H1 (cell line): ENCODE results near the gene NRSN1. TPM values are rescaled to one million over a fixed set of nuclear protein-coding genes. Genes with fewer than 3 reads are reported as not detected.

Source experiments
- CTCF ChIA-PET: fragments of 300-600 bp; sonication (Branson Sonifier 250); formaldehyde crosslinking; loops from one replicate; lab custom pipeline; 2021; ENCODE audit not compliant: partially characterized antibody; lab: Charles Lee
- POLR2A ChIA-PET: fragments of 300-600 bp; sonication (Branson Sonifier 250); formaldehyde crosslinking; loops from one replicate; lab custom pipeline; 2021; ENCODE audit warnings: inconsistent platforms; ENCODE audit not compliant: partially characterized antibody; lab: Charles Lee
- DNase-seq, 2 experiments: peaks; one replicate each; pipeline versions ENCODE4 v3.0.0 to v3.0.0-alpha.2; 2010 to 2022; ENCODE audit warnings: low spot score in 2 of 2, low read depth in 1 of 2, mixed read lengths in 1 of 2
- FAIRE-seq: peaks from 2 replicates; lab custom pipeline; 2011; peaks lifted over from hg19 to GRCh38; lab: Jason Lieb, UNC
- H2AFZ ChIP-seq: 2 replicates; pipeline ENCODE4 v1.8.1; 2012; ENCODE audit warnings: low read length, inconsistent platforms
- H2AK5ac ChIP-seq: 2 replicates; pipeline ENCODE4 v1.6.1; 2013; ENCODE audit warnings: low read depth, low read length
- H2BK120ac ChIP-seq: replicated peaks from 2 replicates; pipeline ENCODE3; 2013; ENCODE audit warnings: low read depth, low read length, inconsistent platforms
- H2BK12ac ChIP-seq: 2 replicates; pipeline ENCODE4 v1.6.1; 2013; ENCODE audit warnings: low read depth, low read length
- H2BK15ac ChIP-seq: 2 replicates; pipeline ENCODE4 v1.6.1; 2013; ENCODE audit warnings: low read length
- H2BK20ac ChIP-seq: 2 replicates; pipeline ENCODE4 v1.6.1; 2013; ENCODE audit warnings: low read length
- H2BK5ac ChIP-seq: 2 replicates; pipeline ENCODE4 v1.6.1; 2013; ENCODE audit warnings: low read depth, low read length
- H3K14ac ChIP-seq: 2 replicates; pipeline ENCODE4 v1.6.1; 2013; ENCODE audit warnings: inconsistent platforms; ENCODE audit not compliant: insufficient read length
- H3K18ac ChIP-seq: 2 replicates; pipeline ENCODE4 v1.6.1; 2013; ENCODE audit warnings: low read length; ENCODE audit errors: extremely low read depth
- H3K23ac ChIP-seq: 2 replicates; pipeline ENCODE4 v1.6.1; 2013; ENCODE audit warnings: inconsistent platforms; ENCODE audit not compliant: insufficient read length
- H3K23me2 ChIP-seq: 2 replicates; pipeline ENCODE4 v1.6.1; 2013; ENCODE audit warnings: low read depth, low read length
- H3K27ac ChIP-seq: 2 replicates; pipeline ENCODE4 v1.6.1; 2011; ENCODE audit warnings: low read depth, low read length, inconsistent platforms
- H3K27me3 ChIP-seq, 4 experiments: replicated peaks in 1 of 4; 1 replicate in 1 of 4; 2 replicates in 3 of 4; pipeline versions ENCODE4 v1.6.1 to v1.8.1; 2011 to 2013; ENCODE audit warnings: low read length in 3 of 4, mild to moderate bottlenecking in 3 of 4, inconsistent platforms in 2 of 4, mixed read lengths in 2 of 4, moderate library complexity in 1 of 4; ENCODE audit not compliant: control insufficient read depth in 3 of 4, insufficient read depth in 3 of 4; ENCODE audit errors: extremely low read depth in 1 of 4
- H3K36me3 ChIP-seq, 4 experiments: 2 replicates each; pipeline versions ENCODE4 v1.6.1 to v1.8.1; 2011 to 2013; ENCODE audit warnings: mild to moderate bottlenecking in 4 of 4, low read length in 3 of 4, moderate library complexity in 2 of 4, control low read depth in 1 of 4, inconsistent platforms in 1 of 4; ENCODE audit not compliant: insufficient read depth in 4 of 4, control insufficient read depth in 2 of 4
- H3K4ac ChIP-seq: replicated peaks from 2 replicates; pipeline ENCODE3; 2013; ENCODE audit warnings: low read length, low read depth, mixed read lengths, inconsistent platforms; ENCODE audit not compliant: insufficient read length
- H3K4me1 ChIP-seq, 4 experiments: replicated peaks in 1 of 4; 1 replicate in 1 of 4; 2 replicates in 3 of 4; pipeline versions ENCODE4 v1.6.1 to v1.8.1; 2011 to 2013; ENCODE audit warnings: low read length in 3 of 4, inconsistent platforms in 2 of 4, mixed read lengths in 1 of 4; ENCODE audit not compliant: insufficient read depth in 4 of 4, control insufficient read depth in 3 of 4
- H3K4me2 ChIP-seq, 2 experiments: 2 replicates each; pipeline versions ENCODE4 v1.6.1 to v1.8.1; 2011 to 2013; ENCODE audit warnings: low read depth in 2 of 2, low read length in 2 of 2, control low read depth in 1 of 2, inconsistent platforms in 1 of 2, mild to moderate bottlenecking in 1 of 2; ENCODE audit not compliant: insufficient read depth in 1 of 2
- H3K4me3 ChIP-seq, 4 experiments: fragments of 200-600, 300-600 bp in 1 of 4; sonication (generic), shearing (Covaris generic), sonication (Bioruptor Twin) in 1 of 4; 2 replicates each; pipeline versions ENCODE4 v1.5.1 to v1.8.1; 2011 to 2016; ENCODE audit warnings: low read length in 4 of 4, low read depth in 3 of 4, control low read depth in 2 of 4, inconsistent platforms in 2 of 4, mild to moderate bottlenecking in 2 of 4, mixed read lengths in 1 of 4, moderate library complexity in 1 of 4; ENCODE audit not compliant: insufficient read depth in 2 of 4; ENCODE audit errors: extremely low read depth in 1 of 4
- H3K56ac ChIP-seq: replicated peaks from 2 replicates; pipeline ENCODE3; 2013; ENCODE audit warnings: low read depth, mild to moderate bottlenecking, mixed read lengths, low read length, inconsistent platforms; ENCODE audit not compliant: insufficient read length
- H3K79me1 ChIP-seq: 2 replicates; pipeline ENCODE4 v1.6.1; 2013; ENCODE audit warnings: low read depth, low read length, control low read depth
- H3K79me2 ChIP-seq, 2 experiments: 2 replicates each; pipeline versions ENCODE4 v1.6.1 to v1.8.1; 2012 to 2013; ENCODE audit warnings: low read length in 2 of 2, mild to moderate bottlenecking in 2 of 2, inconsistent platforms in 1 of 2; ENCODE audit not compliant: insufficient read depth in 2 of 2, control insufficient read depth in 1 of 2
- H3K9ac ChIP-seq, 4 experiments: replicated peaks in 1 of 4; 1 replicate in 1 of 4; 2 replicates in 3 of 4; pipeline versions ENCODE4 v1.6.1 to v1.8.1; 2011 to 2013; ENCODE audit warnings: low read depth in 3 of 4, low read length in 3 of 4, control low read depth in 2 of 4, mild to moderate bottlenecking in 2 of 4, moderate library complexity in 2 of 4, inconsistent platforms in 1 of 4; ENCODE audit errors: extremely low read depth in 1 of 4
- H3K9me3 ChIP-seq, 2 experiments: 2 replicates each; pipeline versions ENCODE4 v1.6.1 to v1.8.1; 2012 to 2013; ENCODE audit warnings: mild to moderate bottlenecking in 2 of 2, moderate library complexity in 2 of 2, control low read depth in 1 of 2, inconsistent platforms in 1 of 2, low read depth in 1 of 2, low read length in 1 of 2, mixed read lengths in 1 of 2; ENCODE audit not compliant: insufficient read depth in 2 of 2
- H4K20me1 ChIP-seq, 2 experiments: replicated peaks in 1 of 2; 2 replicates each; pipeline versions ENCODE3 to v1.8.1; 2011 to 2013; ENCODE audit warnings: inconsistent platforms in 2 of 2, low read length in 2 of 2, mild to moderate bottlenecking in 1 of 2; ENCODE audit not compliant: insufficient read depth in 2 of 2, control insufficient read depth in 1 of 2
- H4K5ac ChIP-seq: 2 replicates; pipeline ENCODE4 v1.6.1; 2013; ENCODE audit warnings: low read length, low read depth, mixed read lengths, inconsistent platforms; ENCODE audit not compliant: insufficient read length
- H4K8ac ChIP-seq: 2 replicates; pipeline ENCODE4 v1.8.0; 2013; ENCODE audit warnings: mild to moderate bottlenecking, moderate library complexity, low read length, inconsistent platforms; ENCODE audit not compliant: insufficient read depth; ENCODE audit errors: extremely low read depth
- H4K91ac ChIP-seq: replicated peaks from 2 replicates; pipeline ENCODE3; 2013; ENCODE audit warnings: low read length, mixed read lengths, inconsistent platforms; ENCODE audit not compliant: insufficient read length
- BCL11A ChIP-seq, 2 experiments: IDR thresholded peaks; one replicate each; pipeline ENCODE4 v1.6.1; 2011; ENCODE audit warnings: low read depth in 2 of 2, low read length in 2 of 2, mild to moderate bottlenecking in 2 of 2
- CREB1 ChIP-seq: IDR thresholded peaks from 2 replicates; pipeline ENCODE4 v1.6.1; 2012; ENCODE audit warnings: inconsistent platforms
- EGR1 ChIP-seq: IDR thresholded peaks from 2 replicates; pipeline ENCODE4 v1.6.1; 2011; ENCODE audit warnings: low read depth, low read length, borderline replicate concordance
- HDAC2 ChIP-seq, 2 experiments: fragments of 300-600 bp in 1 of 2; sonication (generic) in 1 of 2; IDR thresholded peaks; 2 replicates each; pipeline ENCODE4 v1.6.1; 2011 to 2012; ENCODE audit warnings: low read depth in 2 of 2, low read length in 2 of 2, mild to moderate bottlenecking in 2 of 2, moderate library complexity in 2 of 2, borderline replicate concordance in 1 of 2, inconsistent platforms in 1 of 2
- KDM5A ChIP-seq: fragments of 200-600 bp; IDR thresholded peaks from 2 replicates; pipeline ENCODE4 v1.7.1; 2012; ENCODE audit warnings: mild to moderate bottlenecking, low read length, inconsistent platforms, mixed read lengths
- NANOG ChIP-seq: IDR thresholded peaks from 2 replicates; pipeline ENCODE4 v1.6.1; 2011; ENCODE audit warnings: low read length, low read depth, mild to moderate bottlenecking, inconsistent platforms; ENCODE audit not compliant: insufficient read depth, poor library complexity, severe bottlenecking
- RFX5 ChIP-seq: IDR thresholded peaks from 2 replicates; pipeline ENCODE4 v1.6.1; 2011; ENCODE audit warnings: low read depth, low read length, improper control_type of control experiment, borderline replicate concordance
- SP1 ChIP-seq: IDR thresholded peaks from 2 replicates; pipeline ENCODE4 v1.6.1; 2011; ENCODE audit warnings: low read depth, low read length
- SP2 ChIP-seq: IDR thresholded peaks from 2 replicates; pipeline ENCODE4 v1.6.1; 2012; ENCODE audit warnings: mild to moderate bottlenecking, low read length, inconsistent platforms
- SRF ChIP-seq: IDR thresholded peaks from 2 replicates; pipeline ENCODE4 v1.6.1; 2011; ENCODE audit warnings: mild to moderate bottlenecking, low read depth, low read length, moderate library complexity
- TCF12 ChIP-seq: IDR thresholded peaks from 2 replicates; pipeline ENCODE4 v1.6.1; 2011; ENCODE audit warnings: low read depth, mild to moderate bottlenecking, low read length
- YY1 ChIP-seq: IDR thresholded peaks from 2 replicates; pipeline ENCODE4 v1.6.1; 2011; ENCODE audit warnings: low read depth, mild to moderate bottlenecking, low read length
- ZNF274 ChIP-seq: IDR thresholded peaks from 2 replicates; pipeline ENCODE4 v1.7.0; 2012; ENCODE audit warnings: low read length, borderline replicate concordance; ENCODE audit errors: extremely low read depth
- polyA plus RNA-seq, 7 experiments: library from polyadenylated mRNA; depleted of rRNA in 3 of 7; stranded (reverse) in 5 of 7; unstranded in 2 of 7; fragments of >200 nt in 5 of 7; fragments of 200-250 nt in 2 of 7; gene quantifications; 1 replicate in 5 of 7; 2 replicates in 1 of 7; 4 replicates in 1 of 7; pipeline versions ENCODE4 v1.2.1 to v1.2.3, GENCODE V29; 2011 to 2013; ENCODE audit warnings: missing spikeins in 2 of 7, mixed read lengths in 2 of 7
- total RNA-seq: library from RNA; stranded (reverse); fragmentation: NEBNext Ultra II Directional; extraction: Animal tissue kit (Norgen Biotek cat#: 25700); gene quantifications from 2 replicates; pipeline ENCODE4 v1.2.1, GENCODE V29; 2021

Gene NRSN1
- total and polyA plus RNA-seq, 2 of the 8 experiments (the other 6 are each of a cell fraction or from before 2014, with no cell fraction given), result 0.15 to 0.78 TPM

- peaks cover 0 to 1% (median 0%) of the 10 kb centered on the region in 4 experiments; a peak in 1 of 7 replicates for H3K27me3 ChIP-seq
- H2BK120ac ChIP-seq, result no peak overlapping the region
- DNase-seq (no peak), FAIRE-seq (no peak)
- no peak overlapping the region for H3K4me3 ChIP-seq
- H4K20me1 ChIP-seq, result no peaks in the 10 kb centered on the region
- no peak overlapping the region for H3K23ac ChIP-seq
- H2BK15ac ChIP-seq, result no peak overlapping the region
- H3K56ac ChIP-seq, result no peak overlapping the region
- H3K79me2 ChIP-seq, result no peaks in the 10 kb centered on the region
- POLR2A ChIA-PET, result no interaction called here
- no peak for TF ChIP-seq YY1
- no peak for TF ChIP-seq SP2
- TF ChIP-seq ZNF274, result no peak
- no peak for TF ChIP-seq TCF12
- TF ChIP-seq HDAC2 (IDR thresholded peaks at IDR 0.05; ENCODE audit: borderline replicate concordance in 1 of 2, low read depth in 2 of 2, low read length in 2 of 2), result no peak
- no peak for TF ChIP-seq BCL11A (IDR thresholded peaks at IDR 0.05; ENCODE audit: low read depth in 2 of 2, low read length in 2 of 2)
- TF ChIP-seq RFX5, result no peak
- no peak for TF ChIP-seq NANOG
- TF ChIP-seq KDM5A, result no peak
- no peak for TF ChIP-seq SP1
- no peak for TF ChIP-seq EGR1
- no peak for TF ChIP-seq CREB1
- TF ChIP-seq SRF, result no peak
- no peak overlapping the region for H2BK12ac ChIP-seq
- H2BK5ac ChIP-seq, result no peak overlapping the region
- H3K36me3 ChIP-seq, result no peaks in the 10 kb centered on the region
- no peak overlapping the region for H3K18ac ChIP-seq
- H3K9me3 ChIP-seq, result no peaks in the 10 kb centered on the region
- no peak overlapping the region for H2AFZ ChIP-seq
- no peaks in the 10 kb centered on the region for H3K23me2 ChIP-seq
- H3K14ac ChIP-seq, result no peak overlapping the region
- H2AK5ac ChIP-seq, result no peak overlapping the region
- no peak overlapping the region for H3K4ac ChIP-seq
- H2BK20ac ChIP-seq, result no peak overlapping the region
- H4K5ac ChIP-seq, result no peak overlapping the region
- H4K91ac ChIP-seq, result no peak overlapping the region
- no peak overlapping the region for H3K9ac ChIP-seq
- no peaks in the 10 kb centered on the region for H3K79me1 ChIP-seq
- CTCF ChIA-PET, result interaction anchor here (0.7 to 1.2 kb wide), 2 partner anchors 13 to 244 kb away, joined by 3 to 5 read pairs; no protein-coding TSS in a partner anchor
- H3K4me1 ChIP-seq, result no peaks in the 10 kb centered on the region
- H4K8ac ChIP-seq, result no peak overlapping the region
- H3K4me2 ChIP-seq, result no peak overlapping the region
- H3K27ac ChIP-seq, result no peak overlapping the region
Measured at GRCh38 chr6:24193364-24193763, 67.3 kb downstream of the NRSN1 start.
